ENCODE results near the gene TCF25. TPM values are rescaled to one million over a fixed set of nuclear protein-coding genes. Genes with fewer than 3 reads are reported as not detected.
"Not testable (repeated sequence)": the region's sequence is repeated elsewhere in the genome, so short reads cannot be mapped to it uniquely, and the experiment has no call there.

The TCF25 gene
- 100 to 1,000 TPM; 334 to 345 TPM for total RNA-seq
- polyA plus RNA-seq (ENCODE audit: insufficient read depth, low read depth, low replicate concordance) = 225 TPM
- long read RNA-seq, donor 1, transcript TCF25-201 (18 exons, 2,233 nt) = major isoform, 11 of 53 reads
- long read RNA-seq, donor 1, partial matches to known transcripts = 36 of 53 reads
- long read RNA-seq, donor 1, other reads (novel, unspliced or antisense) = 0 of 53 reads
- long read RNA-seq, donor 2, transcript TCF25-220 (2 exons, 1,535 nt) = minor isoform, 5 of 62 reads
- long read RNA-seq, donor 2, transcript TCF25-203 (2 exons, 981 nt) = major isoform, 9 of 62 reads
- long read RNA-seq, donor 2, transcript TCF25-201 (18 exons, 2,233 nt) = major isoform, 9 of 62 reads
- long read RNA-seq, donor 2, partial matches to known transcripts = 38 of 62 reads
- long read RNA-seq, donor 2, other reads (novel, unspliced or antisense) = 0 of 62 reads

GRCh38 chr16:89873109-89873971, at the start of gene TCF25:
Gene TCF25, plus strand, starts transcription at chr16:89873592. Its CDS starts 76 bp downstream, at chr16:89873668.
- intact Hi-C loops (cut with DNase I; ENCODE audit: low total_unique reads) = no loop called here
- Histone ChIP-seq H3K27me3 (no peaks in the 10 kb centered on the region), H3K4me3 (peak within 1 kb of the TSS; percentile 80 to 100), H3K36me3 (ENCODE audit: low read depth, missing control alignments) (no peaks in the 10 kb centered on the region), H3K4me1 (peaks cover 16% of the 10 kb centered on the region), H3K27ac (peak within 1 kb of the TSS; percentile 100), H3K9me3 (no peaks in the 10 kb centered on the region)
- DNase-seq = peak; percentile 81
- peak; percentile 37 for TF ChIP-seq POLR2A (IDR thresholded peaks at IDR 0.05)
- TF ChIP-seq, protein P1, sequence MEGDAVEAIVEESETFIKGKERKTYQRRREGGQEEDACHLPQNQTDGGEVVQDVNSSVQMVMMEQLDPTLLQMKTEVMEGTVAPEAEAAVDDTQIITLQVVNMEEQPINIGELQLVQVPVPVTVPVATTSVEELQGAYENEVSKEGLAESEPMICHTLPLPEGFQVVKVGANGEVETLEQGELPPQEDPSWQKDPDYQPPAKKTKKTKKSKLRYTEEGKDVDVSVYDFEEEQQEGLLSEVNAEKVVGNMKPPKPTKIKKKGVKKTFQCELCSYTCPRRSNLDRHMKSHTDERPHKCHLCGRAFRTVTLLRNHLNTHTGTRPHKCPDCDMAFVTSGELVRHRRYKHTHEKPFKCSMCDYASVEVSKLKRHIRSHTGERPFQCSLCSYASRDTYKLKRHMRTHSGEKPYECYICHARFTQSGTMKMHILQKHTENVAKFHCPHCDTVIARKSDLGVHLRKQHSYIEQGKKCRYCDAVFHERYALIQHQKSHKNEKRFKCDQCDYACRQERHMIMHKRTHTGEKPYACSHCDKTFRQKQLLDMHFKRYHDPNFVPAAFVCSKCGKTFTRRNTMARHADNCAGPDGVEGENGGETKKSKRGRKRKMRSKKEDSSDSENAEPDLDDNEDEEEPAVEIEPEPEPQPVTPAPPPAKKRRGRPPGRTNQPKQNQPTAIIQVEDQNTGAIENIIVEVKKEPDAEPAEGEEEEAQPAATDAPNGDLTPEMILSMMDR (IDR thresholded peaks at IDR 0.05) = peak in 1 of 3 experiments; percentile 12
- 0 to 1% methylated on average over 5 to 89 of the region's 104 CpGs for WGBS, 2 donors

DNA sequence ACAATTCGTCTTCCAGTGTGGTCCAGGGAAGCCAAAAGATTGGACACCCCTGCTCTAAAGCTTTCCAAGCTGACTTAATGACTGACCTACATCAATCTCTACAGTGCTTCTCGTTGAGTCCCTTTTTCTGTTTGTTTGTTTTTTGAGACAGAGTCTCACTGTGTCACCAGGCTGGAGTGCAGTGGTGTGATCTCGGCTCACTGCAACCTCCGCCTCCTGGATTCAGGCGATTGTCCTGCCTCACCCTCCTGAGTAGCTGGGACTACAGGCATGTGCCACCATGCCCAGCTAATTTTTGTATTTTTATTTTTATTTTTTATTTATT, 49.6 kb upstream of the TCF25 start:
- H3K27me3 ChIP-seq; H3K27ac ChIP-seq; intact Hi-C loops (cut with DNase I; ENCODE audit: low total_unique reads); H3K36me3 ChIP-seq (ENCODE audit: low read depth, missing control alignments); DNase-seq; H3K4me3 ChIP-seq; H3K9me3 ChIP-seq: not testable (repeated sequence)
- peaks cover 20% of the 10 kb centered on the region for H3K4me1 ChIP-seq
- 77 to 85% methylated on average over 5 of the region's 5 CpGs for WGBS, 2 donors

GRCh38 chr16:89826531-89827382, 46.6 kb upstream of the TCF25 start:
- 88 to 89% methylated on average over 21 to 26 of the region's 26 CpGs for WGBS, 2 donors
- TF ChIP-seq, protein P1 (IDR thresholded peaks at IDR 0.05) = no peak
- TF ChIP-seq POLR2A (IDR thresholded peaks at IDR 0.05) = no peak
- H3K27ac ChIP-seq = no peak overlapping the region

DNA sequence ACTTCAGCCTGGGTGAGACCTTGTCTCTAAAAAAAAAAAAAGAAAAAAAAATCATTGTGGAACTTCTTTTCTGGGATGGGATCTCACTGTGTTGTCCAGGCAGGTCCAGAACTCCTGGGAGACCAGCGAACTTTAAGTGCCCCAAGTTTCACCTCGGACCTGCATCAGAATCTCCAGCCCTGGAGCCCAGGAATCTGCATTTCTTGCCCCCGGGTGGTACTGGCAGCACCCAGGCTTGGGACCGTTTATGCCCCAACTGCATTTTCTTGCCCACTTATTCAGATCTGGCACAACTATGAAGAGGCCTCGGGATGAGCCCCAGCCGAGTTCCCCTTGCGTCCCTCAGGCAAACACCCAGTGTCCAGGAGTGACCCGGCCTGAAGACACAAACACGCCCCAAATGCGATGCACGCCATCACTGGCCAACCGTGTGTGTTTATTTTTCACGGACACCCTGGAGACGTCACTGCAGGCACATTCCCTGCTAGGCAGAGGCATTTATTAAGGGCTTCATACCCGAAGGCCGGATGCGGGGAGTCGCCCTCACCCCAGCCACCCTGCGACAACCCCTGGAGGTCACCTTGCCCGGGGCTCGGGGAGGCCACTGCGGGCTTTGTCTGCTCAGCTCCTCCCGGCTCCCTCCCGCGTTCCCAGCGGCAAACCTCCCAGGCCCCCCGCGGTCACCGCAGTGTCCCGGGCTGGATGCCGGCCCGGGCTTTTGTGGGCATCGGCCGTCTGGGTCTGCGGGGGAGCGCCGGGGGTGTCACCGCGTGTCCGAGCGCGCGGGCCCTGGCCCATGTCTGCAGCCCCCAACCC, 45.8 kb upstream of the TCF25 start:
- Histone ChIP-seq H3K27me3 (no peaks in the 10 kb centered on the region), H3K27ac (peak overlapping the region; percentile 63 to 66), H3K36me3 (ENCODE audit: low read depth, missing control alignments) (no peaks in the 10 kb centered on the region), H3K4me1 (peaks cover 17% of the 10 kb centered on the region), H3K9me3 (no peaks in the 10 kb centered on the region), H3K4me3 (peak overlapping the region; percentile 52 to 64)
- 6 to 44% methylated on average over 3 to 27 of the region's 43 CpGs for WGBS, 2 donors
- no peak for TF ChIP-seq POLR2A (IDR thresholded peaks at IDR 0.05)
- TF ChIP-seq, protein P1 (IDR thresholded peaks at IDR 0.05) = no peak
- DNase-seq = peak; percentile 57
- intact Hi-C loops (cut with DNase I; ENCODE audit: low total_unique reads) = no loop called here

More at GRCh38 chr16:89826531-89827382, 46.6 kb upstream of the TCF25 start:
- Histone ChIP-seq H3K9me3 (no peaks in the 10 kb centered on the region), H3K4me1 (peaks cover 20% of the 10 kb centered on the region), H3K27me3 (no peaks in the 10 kb centered on the region), H3K4me3 (no peak overlapping the region), H3K36me3 (ENCODE audit: low read depth, missing control alignments) (no peaks in the 10 kb centered on the region)
- intact Hi-C loops (cut with DNase I; ENCODE audit: low total_unique reads) = no loop called here
- no peak for DNase-seq

Data from testis (tissue), 5 donors.